GM18858 (cell line): ENCODE measurements around the gene RASAL2.
"Not testable (repeated sequence)": the region's sequence is repeated elsewhere in the genome, so short reads cannot be mapped to it uniquely, and the experiment has no call there.

Experiments
- ATAC-seq: cut with Tn5 transposase; IDR thresholded peaks from one replicate; pipeline ENCODE4 v1.9.1; 2021; ENCODE audit not compliant: unreplicated experiment

The RASAL2 gene

GRCh38 chr1:178371235-178371634, 277.3 kb downstream of the RASAL2 start:
- no peak for ATAC-seq

DNA sequence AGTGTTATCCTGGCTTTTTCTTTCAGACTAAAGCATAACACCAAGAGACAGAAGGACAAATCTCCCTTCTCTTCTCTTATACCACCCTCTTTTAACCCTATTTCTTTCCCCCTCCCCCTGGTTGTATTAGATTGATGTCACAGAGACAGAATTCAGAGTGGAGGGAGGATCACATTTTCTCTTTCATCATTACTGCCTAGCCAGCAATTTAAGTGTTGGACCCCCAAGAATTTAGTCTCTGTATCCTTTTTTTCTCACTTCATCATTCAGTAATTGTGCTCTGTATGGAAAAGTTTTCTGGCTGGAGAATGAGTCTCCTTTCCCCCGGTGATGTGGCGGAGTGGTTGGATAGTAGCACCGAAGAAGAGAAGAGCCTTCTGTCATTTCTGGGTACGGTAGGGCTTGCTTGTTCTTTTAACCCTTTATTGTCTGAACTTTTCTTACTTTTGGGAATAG, 278.1 kb downstream of the RASAL2 start:
- ATAC-seq: no peak

DNA sequence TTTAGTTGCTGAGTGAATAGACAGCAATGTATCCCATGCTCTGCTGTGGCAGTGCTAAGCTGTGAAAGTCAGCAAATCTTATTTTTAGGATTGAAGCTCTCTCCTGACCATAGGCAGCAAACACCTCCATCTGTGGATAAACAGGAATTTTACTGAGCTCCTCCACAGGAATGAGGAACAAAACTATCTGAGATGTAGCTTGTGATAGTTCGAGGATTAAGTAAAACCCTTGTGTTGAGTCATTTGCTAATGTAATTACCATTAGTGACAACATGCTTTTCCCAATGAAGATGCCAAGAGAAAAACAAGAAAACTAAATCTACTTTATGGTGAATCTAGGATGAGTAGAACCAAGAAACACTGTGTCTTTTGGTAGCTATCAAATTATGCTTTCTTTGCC, 280.1 kb downstream of the RASAL2 start:
- ATAC-seq: no peak

DNA sequence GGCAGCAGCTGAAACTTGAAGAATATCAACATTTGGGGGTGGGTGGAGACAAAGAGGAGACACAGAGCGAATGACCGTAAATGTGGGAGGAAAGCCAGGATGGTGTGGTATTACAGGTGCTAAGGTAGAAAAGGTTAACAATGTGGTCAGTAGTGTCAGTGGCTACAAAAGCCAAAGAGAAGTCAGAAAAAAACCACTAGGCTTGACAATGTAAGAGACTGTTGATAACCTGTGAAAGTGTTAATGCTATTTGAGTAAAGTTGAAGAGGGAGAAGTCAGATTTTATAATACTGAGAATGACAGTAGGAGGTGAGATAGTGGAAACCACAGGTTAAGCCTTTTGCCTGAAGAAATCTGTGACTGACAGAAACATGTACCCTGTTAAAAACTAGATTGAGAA, 282.1 kb downstream of the RASAL2 start:
- ATAC-seq: no peak

- ATAC-seq: no peak
These were observed 285.9 kb downstream of the RASAL2 start for GRCh38 chr1:178379807-178380206.

GRCh38 chr1:178382372-178382771, 288.5 kb downstream of the RASAL2 start:
- ATAC-seq: no peak

DNA sequence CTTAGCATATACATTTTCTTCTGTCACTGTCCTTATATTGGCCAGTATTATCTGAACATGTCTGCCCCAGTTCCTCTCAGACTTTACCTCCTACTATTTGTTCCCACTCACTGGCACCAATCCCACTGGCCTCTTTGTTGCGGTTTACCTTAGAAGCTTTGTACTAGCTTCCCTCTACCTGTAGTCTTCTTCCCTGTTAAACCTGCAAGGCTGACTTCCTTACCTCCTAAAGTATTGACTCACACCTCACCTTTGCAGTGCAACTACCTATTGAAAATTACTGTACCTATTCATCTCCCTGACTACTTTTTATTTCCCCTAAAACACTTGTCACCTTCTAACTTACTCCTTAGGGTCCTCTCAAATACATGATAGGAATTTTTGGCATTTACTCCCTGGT, 291.8 kb downstream of the RASAL2 start:
- no peak for ATAC-seq

- ATAC-seq: no peak
These were observed 294.7 kb downstream of the RASAL2 start for GRCh38 chr1:178388418-178389145.

GRCh38 chr1:178389441-178389840, 295.5 kb downstream of the RASAL2 start:
- ATAC-seq: no peak

GRCh38 chr1:178390280-178390679, 296.4 kb downstream of the RASAL2 start:
- ATAC-seq: not testable (repeated sequence)

- no peak for ATAC-seq
These were observed 299.5 kb downstream of the RASAL2 start for GRCh38 chr1:178393370-178393769.

- ATAC-seq: no peak
These were observed 302.9 kb downstream of the RASAL2 start for GRCh38 chr1:178396789-178397188.

DNA sequence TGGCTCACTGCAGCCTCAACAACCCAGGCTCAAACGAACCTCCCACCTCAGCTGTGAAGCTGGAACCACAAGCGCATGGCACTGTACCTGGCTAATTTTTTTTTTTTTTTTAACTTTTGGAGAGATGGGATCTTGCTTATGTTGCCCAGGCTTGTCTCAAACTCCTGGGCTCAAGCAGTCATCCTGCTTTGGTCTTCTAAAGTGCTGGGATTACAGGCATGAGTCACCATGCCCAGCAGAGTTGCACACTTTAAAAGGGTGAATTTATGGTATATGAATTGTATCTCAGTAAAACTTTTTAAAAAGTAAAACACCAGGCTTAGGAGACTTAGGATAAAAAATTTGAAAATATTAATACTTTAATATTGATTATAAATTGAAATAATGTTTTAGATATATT, 303.8 kb downstream of the RASAL2 start:
- ATAC-seq: no peak

DNA sequence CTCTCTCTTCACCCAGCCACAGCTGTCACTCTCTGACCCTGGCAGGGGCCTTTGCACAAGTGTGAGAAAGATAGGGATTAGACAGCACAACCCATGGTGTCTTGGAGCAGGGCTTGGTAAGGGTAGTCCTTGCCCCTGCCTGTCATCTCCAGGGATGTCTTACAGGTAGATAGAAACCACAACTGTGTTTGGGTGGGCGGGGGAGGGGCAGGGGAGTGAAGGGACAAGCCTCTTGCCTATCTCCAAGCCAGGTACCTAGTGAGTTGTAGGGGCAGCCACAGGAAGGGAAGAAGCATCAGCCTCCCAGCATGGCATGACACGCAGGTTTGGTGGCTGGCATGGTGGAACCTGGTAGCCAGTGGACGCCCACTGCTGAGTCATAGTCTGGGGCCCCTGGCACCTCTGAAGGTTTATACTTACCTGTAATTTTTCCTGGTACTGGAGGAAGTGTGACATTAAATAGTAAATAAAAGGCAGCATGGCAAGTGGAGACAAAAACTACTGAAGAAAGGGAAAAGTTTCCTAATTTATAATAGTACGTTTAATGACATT, 305.3 kb downstream of the RASAL2 start:
- no peak for ATAC-seq

- no peak for ATAC-seq
These were observed 311.2 kb downstream of the RASAL2 start for GRCh38 chr1:178405137-178405536.

DNA sequence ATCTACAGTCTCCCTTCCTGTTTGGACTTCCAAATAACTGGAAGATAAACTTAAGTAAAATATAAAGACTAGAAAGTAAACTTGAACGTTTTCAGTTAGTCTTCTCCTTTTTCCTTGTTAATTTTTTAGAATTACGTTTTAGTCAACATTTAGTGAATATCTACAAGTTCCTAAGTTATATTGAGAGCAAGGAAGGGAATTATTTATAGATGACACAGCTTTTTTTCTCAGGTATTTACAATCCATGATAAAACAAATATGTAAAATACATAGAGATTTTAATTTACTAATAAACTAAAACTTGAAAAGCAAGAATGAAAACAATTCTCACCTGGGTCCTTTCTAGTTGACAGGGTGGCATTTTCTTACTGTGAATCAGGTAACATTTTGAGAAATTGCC, 313.3 kb downstream of the RASAL2 start:
- no peak for ATAC-seq

- no peak for ATAC-seq
These were observed 313.8 kb downstream of the RASAL2 start for GRCh38 chr1:178407655-178408054.

GRCh38 chr1:178408871-178409270, 315.0 kb downstream of the RASAL2 start:
- no peak for ATAC-seq

GRCh38 chr1:178409541-178409940, 315.6 kb downstream of the RASAL2 start:
- ATAC-seq: no peak

DNA sequence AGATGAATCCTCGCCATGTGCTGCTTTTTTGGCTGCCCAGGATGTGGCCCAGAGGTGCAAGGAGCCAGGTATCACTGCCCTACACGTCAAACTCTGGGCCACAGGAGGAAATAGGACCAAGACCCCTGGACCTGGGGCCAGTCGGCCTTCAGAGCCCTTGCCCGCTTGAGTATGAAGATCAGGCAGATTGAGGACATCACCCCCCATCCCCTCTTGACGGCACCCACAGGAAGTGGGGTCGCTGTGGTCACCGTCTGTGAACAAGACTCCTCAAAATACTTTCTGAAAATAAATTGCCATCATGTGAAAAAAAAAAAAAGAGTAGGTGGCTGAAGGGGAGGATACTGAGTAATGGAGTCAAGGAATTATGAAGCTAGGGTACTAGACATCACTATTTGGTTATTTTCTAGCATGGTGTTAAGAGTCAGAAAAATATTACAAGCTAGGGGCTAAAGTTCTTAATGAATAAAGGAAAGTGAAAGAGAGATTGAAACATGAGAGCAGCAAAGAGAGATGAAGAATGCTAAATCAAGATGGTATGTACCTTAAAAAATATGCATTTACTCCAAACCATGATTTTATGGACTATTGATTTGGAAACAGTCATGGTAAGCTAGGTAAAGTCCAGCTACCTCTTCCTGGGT, 318.0 kb downstream of the RASAL2 start:
- peak; percentile 50 for ATAC-seq

- ATAC-seq: peak; percentile 89
These were observed 318.5 kb downstream of the RASAL2 start for GRCh38 chr1:178412400-178412770.

GRCh38 chr1:178417858-178418257, 324.0 kb downstream of the RASAL2 start:
- no peak for ATAC-seq
